BLaER1 (cell line): ENCODE data around the gene MOCOS.

ENCODE experiments used
- H3K27ac ChIP-seq: shearing (Covaris generic); formaldehyde crosslinking; 2 replicates; pipeline ENCODE4 v1.8.1; 2022
- H3K27me3 ChIP-seq: shearing (Covaris generic); formaldehyde crosslinking; 2 replicates; pipeline ENCODE4 v1.8.1; 2022
- H3K36me3 ChIP-seq: shearing (Covaris generic); formaldehyde crosslinking; 2 replicates; pipeline ENCODE4 v1.8.1; 2022
- H3K4me1 ChIP-seq: shearing (Covaris generic); formaldehyde crosslinking; 2 replicates; pipeline ENCODE4 v1.8.1; 2022
- H3K4me2 ChIP-seq: shearing (Covaris generic); formaldehyde crosslinking; 2 replicates; pipeline ENCODE4 v1.8.1; 2022
- H3K4me3 ChIP-seq: shearing (Covaris generic); formaldehyde crosslinking; 2 replicates; pipeline ENCODE4 v1.8.1; 2022
- H3K9ac ChIP-seq: shearing (Covaris generic); formaldehyde crosslinking; 2 replicates; pipeline ENCODE4 v1.8.1; 2022
- H3K9me3 ChIP-seq: shearing (Covaris generic); formaldehyde crosslinking; 2 replicates; pipeline ENCODE4 v1.8.1; 2022
- H4K20me1 ChIP-seq: shearing (Covaris generic); formaldehyde crosslinking; 2 replicates; pipeline ENCODE4 v1.8.1; 2022
- Cebpa-rat ChIP-seq: shearing (Covaris generic); IDR thresholded peaks from 2 replicates; pipeline ENCODE4 v1.8.1; 2022

The MOCOS gene

GRCh38 chr18:36281936-36282335, 94.6 kb downstream of the MOCOS start:
- Histone ChIP-seq H4K20me1 (no peaks in the 10 kb centered on the region), H3K27ac (no peak overlapping the region), H3K27me3 (no peaks in the 10 kb centered on the region), H3K9me3 (no peaks in the 10 kb centered on the region), H3K9ac (no peak overlapping the region), H3K4me3 (no peak overlapping the region), H3K36me3 (no peaks in the 10 kb centered on the region), H3K4me1 (no peaks in the 10 kb centered on the region), H3K4me2 (no peak overlapping the region)
- TF ChIP-seq Cebpa-rat, result no peak

- H3K9me3 ChIP-seq, result peaks cover 8% of the 10 kb centered on the region; the same call in 1 of the 2 replicates
- no peak for TF ChIP-seq Cebpa-rat
- no peak overlapping the region for H3K4me3 ChIP-seq
- H3K36me3 ChIP-seq, result no peaks in the 10 kb centered on the region
- no peak overlapping the region for H3K9ac ChIP-seq
- H3K4me1 ChIP-seq, result no peaks in the 10 kb centered on the region
- no peaks in the 10 kb centered on the region for H4K20me1 ChIP-seq
- H3K27me3 ChIP-seq, result no peaks in the 10 kb centered on the region
- no peak overlapping the region for H3K27ac ChIP-seq
- H3K4me2 ChIP-seq, result no peak overlapping the region
These were observed 96.2 kb downstream of the MOCOS start for GRCh38 chr18:36283448-36283847.

GRCh38 chr18:36284268-36284667, 97.0 kb downstream of the MOCOS start:
- no peak overlapping the region for H3K27ac ChIP-seq
- H3K9ac ChIP-seq, result no peak overlapping the region
- no peak for TF ChIP-seq Cebpa-rat
- no peaks in the 10 kb centered on the region for H3K27me3 ChIP-seq
- no peaks in the 10 kb centered on the region for H3K36me3 ChIP-seq
- H3K4me2 ChIP-seq, result no peak overlapping the region
- peaks cover 8% of the 10 kb centered on the region; the same call in 1 of the 2 replicates for H3K9me3 ChIP-seq
- H4K20me1 ChIP-seq, result no peaks in the 10 kb centered on the region
- H3K4me3 ChIP-seq, result no peak overlapping the region
- no peaks in the 10 kb centered on the region for H3K4me1 ChIP-seq

GRCh38 chr18:36284671-36285295, 97.5 kb downstream of the MOCOS start:
- no peak for TF ChIP-seq Cebpa-rat
- Histone ChIP-seq H3K27ac (no peak overlapping the region), H3K9ac (no peak overlapping the region), H3K4me1 (no peaks in the 10 kb centered on the region), H3K9me3 (peaks cover 8% of the 10 kb centered on the region; the same call in 1 of the 2 replicates), H3K36me3 (no peaks in the 10 kb centered on the region), H4K20me1 (no peaks in the 10 kb centered on the region), H3K4me3 (no peak overlapping the region), H3K27me3 (no peaks in the 10 kb centered on the region), H3K4me2 (no peak overlapping the region)

GRCh38 chr18:36287653-36288052, 100.4 kb downstream of the MOCOS start:
- Histone ChIP-seq H3K4me2 (no peak overlapping the region), H3K9me3 (peaks cover 8% of the 10 kb centered on the region; the same call in 1 of the 2 replicates), H3K27ac (no peak overlapping the region), H4K20me1 (no peaks in the 10 kb centered on the region), H3K4me3 (no peak overlapping the region), H3K27me3 (no peaks in the 10 kb centered on the region), H3K36me3 (no peaks in the 10 kb centered on the region), H3K4me1 (no peaks in the 10 kb centered on the region), H3K9ac (no peak overlapping the region)
- TF ChIP-seq Cebpa-rat, result no peak

- H3K9me3 ChIP-seq, result peaks cover 8% of the 10 kb centered on the region; the same call in 1 of the 2 replicates
- TF ChIP-seq Cebpa-rat, result no peak
- H3K27ac ChIP-seq, result no peak overlapping the region
- H3K4me2 ChIP-seq, result no peak overlapping the region
- H3K27me3 ChIP-seq, result no peaks in the 10 kb centered on the region
- H3K4me1 ChIP-seq, result no peaks in the 10 kb centered on the region
- H3K9ac ChIP-seq, result no peak overlapping the region
- no peaks in the 10 kb centered on the region for H3K36me3 ChIP-seq
- no peak overlapping the region for H3K4me3 ChIP-seq
- H4K20me1 ChIP-seq, result no peaks in the 10 kb centered on the region
These were observed 101.4 kb downstream of the MOCOS start for GRCh38 chr18:36288689-36289088.

GRCh38 chr18:36294031-36294430, 106.7 kb downstream of the MOCOS start:
- Histone ChIP-seq H3K4me3 (no peak overlapping the region), H3K4me1 (peaks cover 9% of the 10 kb centered on the region; the same call in 1 of the 2 replicates), H3K9me3 (no peaks in the 10 kb centered on the region), H4K20me1 (no peaks in the 10 kb centered on the region), H3K27me3 (peaks cover 13% of the 10 kb centered on the region; the same call in 1 of the 2 replicates), H3K36me3 (no peaks in the 10 kb centered on the region), H3K9ac (no peak overlapping the region), H3K27ac (no peak overlapping the region), H3K4me2 (no peak overlapping the region)
- no peak for TF ChIP-seq Cebpa-rat

GRCh38 chr18:36295214-36295613, 107.9 kb downstream of the MOCOS start:
- Histone ChIP-seq H4K20me1 (no peaks in the 10 kb centered on the region; the same call in 1 of the 2 replicates), H3K9me3 (no peaks in the 10 kb centered on the region), H3K36me3 (no peaks in the 10 kb centered on the region), H3K4me1 (peaks cover 9% of the 10 kb centered on the region; the same call in 1 of the 2 replicates), H3K4me2 (no peak overlapping the region), H3K27me3 (peaks cover 14% of the 10 kb centered on the region; the same call in 1 of the 2 replicates), H3K9ac (no peak overlapping the region), H3K4me3 (no peak overlapping the region), H3K27ac (no peak overlapping the region)
- TF ChIP-seq Cebpa-rat, result no peak

- no peak for TF ChIP-seq Cebpa-rat
- Histone ChIP-seq H4K20me1 (no peaks in the 10 kb centered on the region; the same call in 1 of the 2 replicates), H3K9ac (no peak overlapping the region), H3K36me3 (no peaks in the 10 kb centered on the region), H3K4me1 (peaks cover 9% of the 10 kb centered on the region; the same call in 1 of the 2 replicates), H3K27ac (no peak overlapping the region), H3K9me3 (no peaks in the 10 kb centered on the region), H3K4me2 (no peak overlapping the region), H3K4me3 (no peak overlapping the region), H3K27me3 (peaks cover 14% of the 10 kb centered on the region; the same call in 1 of the 2 replicates)
These were observed 108.6 kb downstream of the MOCOS start for GRCh38 chr18:36295880-36296301.

- Histone ChIP-seq H3K36me3 (no peaks in the 10 kb centered on the region), H3K9me3 (no peaks in the 10 kb centered on the region), H3K4me1 (peaks cover 9% of the 10 kb centered on the region; the same call in 1 of the 2 replicates), H3K9ac (peak overlapping the region; percentile 57; the same call in 1 of the 2 replicates), H3K27ac (no peak overlapping the region), H3K27me3 (peaks cover 14% of the 10 kb centered on the region; the same call in 1 of the 2 replicates), H4K20me1 (no peaks in the 10 kb centered on the region; the same call in 1 of the 2 replicates), H3K4me3 (peak overlapping the region; percentile 79), H3K4me2 (peak overlapping the region; percentile 98)
- TF ChIP-seq Cebpa-rat, result no peak
These were observed 109.5 kb downstream of the MOCOS start for GRCh38 chr18:36296650-36297416.
